Measurements from ENCODE around the gene DLG2. TPM values are rescaled to one million over a fixed set of nuclear protein-coding genes. Genes with fewer than 3 reads are reported as not detected.
"Not testable (repeated sequence)": the region's sequence is repeated elsewhere in the genome, so short reads cannot be mapped to it uniquely, and the experiment has no call there.

Gene DLG2
- total RNA-seq, 1 donor: 1.1 TPM

DNA sequence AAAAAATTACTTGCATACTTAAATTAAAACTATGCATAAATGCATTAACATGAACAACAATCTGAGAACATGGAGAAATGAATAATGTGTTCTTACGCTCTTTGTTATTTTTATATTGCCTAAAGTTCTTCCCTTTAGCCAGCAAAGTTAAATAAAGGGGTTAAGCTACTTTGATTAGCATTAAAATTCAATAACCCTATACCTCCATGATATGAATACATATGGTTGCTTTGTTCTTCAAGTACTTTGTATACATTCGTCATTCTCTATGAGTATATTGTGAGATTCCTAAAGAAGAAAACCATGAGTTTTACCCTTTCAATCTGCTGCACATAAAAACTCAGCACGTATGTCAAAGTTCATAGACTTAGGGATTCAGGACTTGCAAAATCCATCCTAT lies 578.3 kb downstream of the DLG2 start:
- DNase-seq (ENCODE audit: low read depth in 2 of 3, low spot score in 2 of 3): no peak

DNA sequence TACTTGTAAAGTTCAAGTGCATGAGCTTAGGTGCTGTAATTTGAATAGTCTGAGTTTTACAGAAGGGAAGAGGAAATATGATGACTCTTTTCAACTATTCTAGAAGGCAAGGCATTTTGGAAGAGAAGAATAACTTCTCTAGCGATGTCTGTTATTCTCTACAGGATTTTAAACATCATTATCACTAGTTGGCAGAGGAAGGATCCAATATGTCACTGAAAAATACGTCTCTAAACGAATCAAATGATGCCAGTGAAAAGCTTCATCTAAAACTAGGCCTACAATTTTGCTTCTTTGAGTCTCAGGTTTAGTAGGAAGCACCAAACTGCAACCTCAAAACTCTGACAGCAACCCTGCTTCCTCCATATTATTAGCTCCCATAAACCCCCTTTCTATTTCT lies 581.4 kb downstream of the DLG2 start:
- DNase-seq (ENCODE audit: low read depth in 2 of 3, low spot score in 2 of 3): no peak

DNA sequence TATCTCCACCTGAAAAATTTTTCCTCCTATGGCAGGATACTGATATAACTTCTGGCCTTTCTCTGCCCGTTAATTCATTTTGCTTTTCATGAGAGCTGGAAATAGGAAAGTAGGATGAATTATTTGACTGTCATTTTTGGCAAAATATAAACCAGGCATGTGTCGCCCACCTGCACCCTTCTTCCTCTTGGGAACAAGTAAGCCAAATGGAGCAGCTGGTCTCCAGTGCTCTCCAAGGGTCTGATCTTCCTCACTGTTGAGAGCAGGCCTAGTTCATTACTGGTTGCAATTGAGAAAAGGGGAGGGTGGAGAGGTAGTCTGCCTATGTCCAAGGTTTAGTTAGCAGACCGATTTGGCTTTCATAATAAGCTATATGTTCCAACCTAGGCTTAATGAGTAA lies 582.2 kb downstream of the DLG2 start:
- DNase-seq (ENCODE audit: low read depth in 2 of 3, low spot score in 2 of 3): no peak

- no peak for DNase-seq (ENCODE audit: low read depth in 2 of 3, low spot score in 2 of 3)
Measured at GRCh38 chr11:85042361-85042760, 584.8 kb downstream of the DLG2 start.

- no peak for DNase-seq (ENCODE audit: low read depth in 2 of 3, low spot score in 2 of 3)
Measured at GRCh38 chr11:85040166-85040565, 587.0 kb downstream of the DLG2 start.

DNA sequence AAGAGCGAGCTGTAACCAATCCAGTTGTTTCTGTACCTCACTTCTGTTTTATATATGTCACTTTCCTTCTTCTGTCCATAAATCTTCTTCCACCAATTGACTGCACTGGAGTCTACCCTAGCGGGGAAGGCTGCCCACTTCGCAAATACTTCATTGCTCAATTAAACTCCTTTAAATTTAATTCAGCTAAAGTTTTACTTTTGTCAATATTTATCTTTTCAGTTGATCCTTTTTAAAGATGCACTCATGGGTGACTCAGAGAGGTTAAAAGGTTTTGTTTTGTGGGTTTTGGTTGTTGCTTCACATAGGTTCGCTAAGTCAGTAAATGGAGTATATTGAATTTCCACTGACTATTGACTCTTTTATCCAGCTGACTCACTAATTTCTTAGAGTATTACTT lies 597.2 kb downstream of the DLG2 start:
- no peak for DNase-seq (ENCODE audit: low read depth in 2 of 3, low spot score in 2 of 3)

DNA sequence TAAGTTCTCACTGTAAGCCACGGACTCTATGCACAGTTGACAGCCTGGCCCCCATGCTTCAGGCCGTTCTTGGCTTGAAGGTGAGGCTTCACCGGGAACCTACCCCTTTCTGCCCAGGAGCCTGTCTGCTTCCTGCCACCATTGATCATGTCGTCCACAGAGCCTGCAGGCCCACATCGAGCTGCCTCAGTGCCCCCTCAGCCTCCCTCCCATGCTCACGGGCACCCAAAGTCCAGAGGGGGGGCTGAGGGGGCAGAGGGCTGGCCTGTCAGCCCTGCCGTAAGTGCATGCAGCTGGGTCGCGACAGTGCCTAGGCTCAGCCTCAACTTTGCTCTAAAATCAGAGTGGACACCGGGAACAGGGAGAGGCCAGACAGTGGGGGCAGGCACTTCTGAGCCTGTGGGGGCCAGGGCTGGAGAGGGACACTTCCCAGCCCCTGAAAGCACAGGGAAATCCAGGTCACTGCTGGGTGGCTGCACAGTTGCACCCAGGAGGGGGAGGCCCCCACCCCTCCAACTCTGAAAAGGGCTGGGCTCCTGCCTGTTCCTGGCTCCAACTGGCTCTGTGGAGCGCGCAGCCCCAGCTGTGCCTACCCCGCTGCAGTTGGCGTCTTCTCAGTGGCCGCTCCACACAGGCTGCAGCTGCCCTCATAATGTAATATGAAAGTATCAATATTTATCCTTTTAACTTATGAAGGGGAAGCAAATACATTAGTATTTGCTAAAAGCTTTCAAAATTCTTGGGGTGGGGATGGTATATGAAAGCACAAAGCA lies 598.6 kb downstream of the DLG2 start:
- no peak for DNase-seq (ENCODE audit: low read depth in 2 of 3, low spot score in 2 of 3)

- DNase-seq (ENCODE audit: low read depth in 2 of 3, low spot score in 2 of 3): no peak
Measured at GRCh38 chr11:85027346-85027745, 599.8 kb downstream of the DLG2 start.

DNA sequence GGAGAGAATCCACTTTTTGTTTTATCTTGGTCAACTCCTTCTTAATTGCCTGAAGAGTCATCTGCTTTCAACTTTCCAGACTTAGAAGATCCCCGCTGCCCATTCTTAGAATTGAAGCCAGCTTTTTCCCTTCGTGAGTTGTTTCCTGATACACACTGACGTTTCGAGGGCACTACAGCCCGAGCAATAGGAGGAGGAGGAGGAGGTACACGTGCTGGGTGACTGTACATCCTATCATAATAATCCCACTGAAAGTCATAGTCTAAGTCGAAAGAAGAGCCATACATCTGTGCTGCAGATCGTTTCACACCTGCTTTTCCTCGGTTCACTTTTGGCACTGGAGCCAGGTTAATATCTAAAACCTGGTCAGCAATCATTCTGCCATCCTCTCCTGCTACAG lies 606.1 kb downstream of the DLG2 start:
- DNase-seq (ENCODE audit: low read depth in 2 of 3, low spot score in 2 of 3): no peak

DNA sequence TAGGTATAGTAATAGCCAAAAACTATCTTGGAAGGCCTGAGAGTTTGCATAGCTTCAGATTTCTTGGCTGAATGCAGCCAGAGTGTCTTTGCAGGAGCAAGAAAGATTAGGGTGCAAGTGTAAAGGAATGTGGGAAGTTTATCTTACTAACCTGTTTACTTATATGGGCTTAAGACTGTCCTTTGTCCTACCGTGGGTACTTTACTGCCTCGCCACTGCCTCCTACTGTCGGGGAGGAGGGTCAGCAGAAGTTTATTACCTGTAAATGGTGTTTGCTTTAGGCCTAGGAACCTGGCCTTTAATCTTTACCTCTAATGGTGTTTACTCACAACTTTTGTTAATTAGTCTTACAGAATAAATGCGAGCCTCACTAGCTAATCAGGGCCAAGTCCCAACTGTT lies 633.8 kb downstream of the DLG2 start:
- DNase-seq (ENCODE audit: low read depth in 2 of 3, low spot score in 2 of 3): no peak

DNA sequence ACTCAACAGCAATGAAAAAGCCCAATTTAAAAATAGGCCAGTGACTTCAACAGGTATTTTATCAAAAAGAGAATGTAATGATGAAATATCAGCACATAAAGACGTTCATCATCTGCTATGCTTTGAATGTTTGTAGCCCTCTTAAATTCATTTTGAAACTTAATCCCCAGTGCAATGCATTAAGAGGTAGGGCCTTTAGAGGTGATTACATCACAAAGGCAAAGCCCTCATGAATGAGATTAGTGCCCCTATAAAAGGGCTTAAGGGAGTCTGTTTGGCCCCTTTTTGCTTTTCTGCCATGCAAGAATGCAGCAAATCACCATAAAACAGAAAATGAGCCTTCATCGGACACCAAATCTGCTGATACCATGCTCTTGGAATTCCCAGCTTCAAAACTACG lies 637.0 kb downstream of the DLG2 start:
- no peak for DNase-seq (ENCODE audit: low read depth in 2 of 3, low spot score in 2 of 3)

- not testable (repeated sequence) for DNase-seq (ENCODE audit: low read depth in 2 of 3, low spot score in 2 of 3)
Measured at GRCh38 chr11:84987686-84988187, 639.4 kb downstream of the DLG2 start.

GRCh38 chr11:84981301-84981700 lies 645.8 kb downstream of the DLG2 start:
- no peak for DNase-seq (ENCODE audit: low read depth in 2 of 3, low spot score in 2 of 3)

GRCh38 chr11:84969103-84969502 lies 658.0 kb downstream of the DLG2 start:
- DNase-seq (ENCODE audit: low read depth in 2 of 3, low spot score in 2 of 3): no peak

GRCh38 chr11:84965484-84965883 lies 661.7 kb downstream of the DLG2 start:
- DNase-seq (ENCODE audit: low read depth in 2 of 3, low spot score in 2 of 3): no peak

DNA sequence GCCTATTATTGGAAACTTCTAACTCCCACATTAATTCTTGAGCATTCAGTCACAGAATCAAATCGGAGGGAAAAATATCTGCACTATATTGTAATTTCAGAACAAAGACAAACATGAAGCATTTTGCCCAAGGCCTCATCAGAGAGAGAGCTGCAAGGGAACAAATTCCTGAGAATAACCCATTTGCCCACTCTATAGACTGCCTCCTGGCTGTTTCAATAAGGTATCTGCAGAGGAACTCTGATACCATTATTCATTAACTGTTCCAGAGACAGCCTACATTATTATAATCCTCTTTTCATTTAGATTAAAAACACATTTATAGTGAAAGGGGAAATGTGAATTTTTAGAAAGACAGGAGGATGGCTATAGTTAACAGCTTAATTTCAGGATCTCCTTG lies 663.9 kb downstream of the DLG2 start:
- no peak for DNase-seq (ENCODE audit: low read depth in 2 of 3, low spot score in 2 of 3)

DNA sequence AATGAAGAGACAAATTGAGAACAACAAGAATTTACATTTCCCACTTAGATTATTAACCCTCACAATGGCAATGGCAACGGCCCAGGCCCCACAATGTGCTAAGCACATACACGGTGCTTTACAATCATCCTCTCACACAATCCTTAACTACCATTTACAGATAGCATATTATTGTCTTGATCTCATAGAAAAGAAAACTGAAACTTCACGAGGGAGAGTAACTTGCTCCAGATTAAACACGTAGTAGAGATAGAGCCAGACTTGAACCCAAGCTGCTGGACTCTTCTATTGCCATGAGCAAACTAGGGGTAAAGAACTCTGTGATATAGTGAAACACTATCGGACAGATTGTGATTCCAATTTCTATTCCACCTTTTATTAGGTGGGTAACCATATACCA lies 665.1 kb downstream of the DLG2 start:
- no peak for DNase-seq (ENCODE audit: low read depth in 2 of 3, low spot score in 2 of 3)

GRCh38 chr11:84958295-84958694 lies 668.8 kb downstream of the DLG2 start:
- no peak for DNase-seq (ENCODE audit: low read depth in 2 of 3, low spot score in 2 of 3)

DNA sequence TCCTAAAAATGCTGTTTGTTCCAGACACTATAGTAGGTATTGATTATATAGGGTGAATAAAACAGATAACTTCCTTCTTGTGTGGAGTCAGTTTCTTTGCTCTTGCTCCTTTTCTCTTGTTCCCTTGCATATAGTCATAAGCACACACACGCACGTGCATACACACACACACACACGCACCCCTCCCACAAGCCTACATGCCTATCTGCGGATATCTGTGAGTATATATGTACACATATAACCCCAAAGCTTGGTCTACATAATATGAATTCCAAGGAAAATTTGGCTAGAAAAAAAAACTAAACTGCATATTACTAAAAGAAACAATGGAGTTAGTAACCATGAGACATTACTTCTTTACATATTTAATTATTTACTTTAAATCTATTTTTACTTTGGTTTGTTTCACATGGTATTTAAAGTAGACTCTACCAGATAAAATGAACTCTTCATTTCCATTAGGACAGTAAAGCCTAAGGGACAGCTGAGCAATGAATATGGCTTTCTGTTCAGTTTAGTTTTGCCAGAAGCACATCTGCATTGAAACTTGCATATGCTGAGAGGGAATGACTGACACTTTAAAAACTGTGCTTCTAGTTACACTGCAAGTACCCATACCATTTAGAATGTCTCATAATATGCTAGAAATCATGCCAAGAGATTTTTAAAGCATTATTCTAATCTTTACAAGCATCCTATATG lies 676.4 kb downstream of the DLG2 start:
- no peak for DNase-seq (ENCODE audit: low read depth in 2 of 3, low spot score in 2 of 3)

GRCh38 chr11:84947970-84948580 lies 679.1 kb downstream of the DLG2 start:
- no peak for DNase-seq (ENCODE audit: low read depth in 2 of 3, low spot score in 2 of 3)

- no peak for DNase-seq (ENCODE audit: low read depth in 2 of 3, low spot score in 2 of 3)
Measured at GRCh38 chr11:84947070-84947469, 680.1 kb downstream of the DLG2 start.

DNA sequence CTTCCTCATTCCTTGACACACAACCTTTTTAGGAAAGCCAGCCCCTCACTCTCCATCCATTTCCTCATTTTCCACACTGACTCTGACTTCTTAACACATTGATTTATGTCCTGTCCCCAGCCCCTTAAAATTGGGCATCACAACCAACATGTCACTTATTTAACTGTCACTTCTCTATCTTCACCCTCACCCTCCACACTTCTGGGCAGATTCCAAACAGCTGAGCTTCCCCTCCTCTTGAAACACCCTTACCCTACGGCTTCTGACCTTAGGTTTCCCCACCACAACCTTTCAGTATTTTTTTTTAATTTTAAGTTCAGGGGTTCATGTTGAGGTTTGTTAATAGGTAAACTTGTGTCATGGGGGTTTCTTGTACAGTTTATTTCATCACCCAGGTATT lies 696.3 kb downstream of the DLG2 start:
- DNase-seq (ENCODE audit: low read depth in 2 of 3, low spot score in 2 of 3): no peak
